ENCODE results near the gene PAPOLA.

Gene PAPOLA

GRCh38 chr14:96574633-96575632, 72.8 kb downstream of the PAPOLA start (continued):
- TF ChIP-seq ZNF18 (tag by site-specific recombination; IDR thresholded peaks at IDR 0.05) (peak; percentile 96), ZNF843 (tag by site-specific recombination; IDR thresholded peaks at IDR 0.05) (peak; percentile 100), ZNF10 (tag by site-specific recombination; IDR thresholded peaks at IDR 0.05) (peak; percentile 80; the same call in 1 of the 2 replicates), ZBTB8A (tag by site-specific recombination; IDR thresholded peaks at IDR 0.05) (peak; percentile 43; the same call in 1 of the 2 replicates), YY1 (tag by site-specific recombination; IDR thresholded peaks at IDR 0.05) (no peak), ZFP69B (tag by site-specific recombination; IDR thresholded peaks at IDR 0.05) (peak; percentile 52; the same call in 1 of the 2 replicates), ZSCAN30 (tag by site-specific recombination; IDR thresholded peaks at IDR 0.05) (peak; percentile 89), ZNF148 (tag by site-specific recombination; IDR thresholded peaks at IDR 0.05; ENCODE audit: borderline replicate concordance) (no peak), ZNF692 (tag by site-specific recombination; IDR thresholded peaks at IDR 0.05) (peak; percentile 76), WT1 (tag by site-specific recombination; IDR thresholded peaks at IDR 0.05) (0 out of 2 replicates have a peak, but pooled peaks have one; percentile 51), ZNF549 (tag by site-specific recombination; IDR thresholded peaks at IDR 0.05) (peak; percentile 43; the same call in 1 of the 2 replicates), BCL11A (tag by site-specific recombination; IDR thresholded peaks at IDR 0.05; ENCODE audit: low read depth) (peak; percentile 75; the same call in 1 of the 2 replicates), IKZF3 (tag by site-specific recombination; IDR thresholded peaks at IDR 0.05) (peak; percentile 71; the same call in 1 of the 2 replicates), ZNF664 (tag by site-specific recombination; IDR thresholded peaks at IDR 0.05) (0 out of 2 replicates have a peak, but pooled peaks have one; percentile 32), ATF2 (tag by site-specific recombination; IDR thresholded peaks at IDR 0.05; ENCODE audit: low read depth) (0 out of 2 replicates have a peak, but pooled peaks have one; percentile 34), ZNF626 (tag by site-specific recombination; IDR thresholded peaks at IDR 0.05) (0 out of 2 replicates have a peak, but pooled peaks have one; percentile 21), ZNF202 (tag by site-specific recombination; IDR thresholded peaks at IDR 0.05; ENCODE audit: borderline replicate concordance) (no peak), ZNF555 (tag by site-specific recombination; conservative IDR thresholded peaks at IDR 0.05) (no peak), PRDM6 (tag by site-specific recombination; IDR thresholded peaks at IDR 0.05) (peak; percentile 98), GLIS1 (tag by site-specific recombination; IDR thresholded peaks at IDR 0.05) (peak; percentile 40; the same call in 1 of the 2 replicates), ZXDB (tag by site-specific recombination; IDR thresholded peaks at IDR 0.05) (peak; percentile 93), INSM2 (tag by site-specific recombination; IDR thresholded peaks at IDR 0.05) (peak; percentile 89), KLF16 (tag by site-specific recombination; IDR thresholded peaks at IDR 0.05) (peak; percentile 74; the same call in 1 of the 2 replicates)

Measured in HEK293 (cell line).